ENCODE data around the gene RHAG. TPM values are rescaled to one million over a fixed set of nuclear protein-coding genes. Genes with fewer than 3 reads are reported as not detected.

RHAG gene
- total and polyA plus RNA-seq, 4 experiments from 2014 or later = not detected

- ChIA-PET POLR2A (ENCODE audit: partially characterized antibody) (no interaction called here), CTCF (ENCODE audit: partially characterized antibody) (no interaction called here)
- no peaks in the 10 kb centered on the region for H3K4me1 ChIP-seq (ENCODE audit: insufficient read depth, low read length)
- DNase-seq = no peak
- no peaks in the 10 kb centered on the region for H3K36me3 ChIP-seq (ENCODE audit: insufficient read depth, low read length)
- H3K9me3 Mint-ChIP-seq = peaks cover 0 to 2% (median 0%) of the 10 kb centered on the region in 8 donors
- no peaks in the 10 kb centered on the region for H3K4me1 Mint-ChIP-seq
- no peak overlapping the region for H3K4me3 Mint-ChIP-seq
- intact Hi-C loops (cut with micrococcal nuclease) = no loop called here
- H3K9me3 ChIP-seq (ENCODE audit: control insufficient read depth in 1 of 2, low read length in 2 of 2) = no peaks in the 10 kb centered on the region
- H3K27ac Mint-ChIP-seq = no peak overlapping the region
- H3K36me3 Mint-ChIP-seq = no peaks in the 10 kb centered on the region
- peaks cover 0 to 6% of the 10 kb centered on the region in 2 donors for H3K27me3 Mint-ChIP-seq
- H3K4me3 ChIP-seq (ENCODE audit: low read length in 2 of 2) = no peak overlapping the region
- H3K27me3 ChIP-seq (ENCODE audit: insufficient read depth, low read length) = no peaks in the 10 kb centered on the region
- H3K27ac ChIP-seq (ENCODE audit: low read depth, low read length) = no peak overlapping the region
Measured at GRCh38 chr6:49563006-49563886, 73.4 kb downstream of the RHAG start.

DNA sequence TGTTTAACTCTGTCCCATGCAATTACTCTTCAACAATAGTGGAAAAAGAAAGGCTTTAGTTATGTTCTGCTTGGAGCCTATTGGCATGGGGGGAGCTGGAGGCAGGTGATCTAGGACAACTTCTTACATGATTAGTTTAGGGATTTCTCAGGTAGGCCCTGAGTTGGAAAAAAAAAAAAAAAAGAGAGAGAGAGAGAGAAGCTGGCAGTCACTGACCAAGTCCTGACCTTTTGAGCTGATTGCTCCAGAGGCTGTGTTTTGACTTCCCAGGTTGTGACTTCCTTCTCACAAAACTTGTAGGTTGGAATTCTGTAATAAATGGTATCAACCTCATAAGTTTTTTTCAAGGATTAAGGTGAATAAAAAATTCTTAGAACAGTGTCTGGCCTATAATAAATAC is 78.4 kb downstream of the RHAG start:
- no peak overlapping the region for H3K27ac ChIP-seq (ENCODE audit: low read depth, low read length)
- no peak for DNase-seq
- intact Hi-C loops (cut with micrococcal nuclease) = no loop called here
- CTCF ChIA-PET (ENCODE audit: partially characterized antibody) = interaction anchor here (1.0 kb wide), 1 partner anchor 26 kb away, joined by 3 read pairs; no protein-coding TSS in a partner anchor
- H3K27me3 ChIP-seq (ENCODE audit: insufficient read depth, low read length) = no peaks in the 10 kb centered on the region
- H3K27me3 Mint-ChIP-seq = peaks cover 3 to 7% of the 10 kb centered on the region in 2 donors
- H3K27ac Mint-ChIP-seq = no peak overlapping the region
- no peaks in the 10 kb centered on the region for H3K4me1 ChIP-seq (ENCODE audit: insufficient read depth, low read length)
- H3K9me3 Mint-ChIP-seq = no peaks in the 10 kb centered on the region
- no peaks in the 10 kb centered on the region for H3K36me3 ChIP-seq (ENCODE audit: insufficient read depth, low read length)
- H3K36me3 Mint-ChIP-seq = no peaks in the 10 kb centered on the region
- no peaks in the 10 kb centered on the region for H3K9me3 ChIP-seq (ENCODE audit: control insufficient read depth in 1 of 2, low read length in 2 of 2)
- POLR2A ChIA-PET (ENCODE audit: partially characterized antibody) = no interaction called here
- no peak overlapping the region for H3K4me3 Mint-ChIP-seq
- no peak overlapping the region for H3K4me3 ChIP-seq (ENCODE audit: low read length in 2 of 2)
- H3K4me1 Mint-ChIP-seq = no peaks in the 10 kb centered on the region

GRCh38 chr6:49557177-49557576 is 79.5 kb downstream of the RHAG start:
- no peaks in the 10 kb centered on the region for H3K4me1 ChIP-seq (ENCODE audit: insufficient read depth, low read length)
- Mint-ChIP-seq H3K9me3 (no peaks in the 10 kb centered on the region), H3K4me1 (no peaks in the 10 kb centered on the region), H3K27me3 (peaks cover 3 to 9% of the 10 kb centered on the region in 2 donors), H3K36me3 (no peaks in the 10 kb centered on the region), H3K4me3 (no peak overlapping the region), H3K27ac (no peak overlapping the region)
- H3K36me3 ChIP-seq (ENCODE audit: insufficient read depth, low read length) = no peaks in the 10 kb centered on the region
- H3K27ac ChIP-seq (ENCODE audit: low read depth, low read length) = no peak overlapping the region
- no peaks in the 10 kb centered on the region for H3K27me3 ChIP-seq (ENCODE audit: insufficient read depth, low read length)
- POLR2A ChIA-PET (ENCODE audit: partially characterized antibody) = no interaction called here
- CTCF ChIA-PET (ENCODE audit: partially characterized antibody) = interaction anchor here (0.9 to 1.0 kb wide), 2 partner anchors 13 to 25 kb away, joined by 3 to 5 read pairs; no protein-coding TSS in a partner anchor
- no peaks in the 10 kb centered on the region for H3K9me3 ChIP-seq (ENCODE audit: control insufficient read depth in 1 of 2, low read length in 2 of 2)
- DNase-seq = no peak
- intact Hi-C loops (cut with micrococcal nuclease) = no loop called here
- no peak overlapping the region for H3K4me3 ChIP-seq (ENCODE audit: low read length in 2 of 2)

DNA sequence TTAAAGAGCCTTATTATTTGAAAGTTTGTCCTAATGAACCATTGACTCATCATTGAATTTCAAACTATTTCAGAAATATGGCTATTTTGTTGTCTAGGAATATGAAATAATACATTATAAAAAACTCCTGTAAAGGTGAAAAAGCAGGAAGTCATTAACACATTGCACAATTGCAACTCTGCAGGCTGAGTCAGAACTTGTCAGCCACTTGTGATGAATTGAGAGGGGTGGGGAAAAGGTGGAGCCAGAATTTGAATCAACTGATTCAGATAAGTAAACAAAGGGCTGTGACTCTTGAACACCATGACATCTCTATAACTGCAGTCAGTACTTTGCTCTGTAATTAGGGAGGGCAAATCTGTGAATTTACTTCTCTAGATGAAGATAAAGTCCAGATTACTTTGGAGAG is 80.2 kb downstream of the RHAG start:
- CTCF ChIA-PET (ENCODE audit: partially characterized antibody) = no interaction called here
- peaks cover 3 to 14% of the 10 kb centered on the region in 2 donors for H3K27me3 Mint-ChIP-seq
- Histone ChIP-seq H3K4me1 (ENCODE audit: insufficient read depth, low read length) (peaks cover 4% of the 10 kb centered on the region), H3K4me3 (ENCODE audit: low read length in 2 of 2) (no peak overlapping the region), H3K9me3 (ENCODE audit: control insufficient read depth in 1 of 2, low read length in 2 of 2) (no peaks in the 10 kb centered on the region), H3K27me3 (ENCODE audit: insufficient read depth, low read length) (no peaks in the 10 kb centered on the region), H3K27ac (ENCODE audit: low read depth, low read length) (no peak overlapping the region), H3K36me3 (ENCODE audit: insufficient read depth, low read length) (no peaks in the 10 kb centered on the region)
- H3K27ac Mint-ChIP-seq = no peak overlapping the region
- no peak overlapping the region for H3K4me3 Mint-ChIP-seq
- H3K36me3 Mint-ChIP-seq = no peaks in the 10 kb centered on the region
- H3K9me3 Mint-ChIP-seq = no peaks in the 10 kb centered on the region
- POLR2A ChIA-PET (ENCODE audit: partially characterized antibody) = no interaction called here
- intact Hi-C loops (cut with micrococcal nuclease) = no loop called here
- H3K4me1 Mint-ChIP-seq = peaks cover 5 to 6% (median 5%) of the 10 kb centered on the region in 4 donors
- no peak for DNase-seq

DNA sequence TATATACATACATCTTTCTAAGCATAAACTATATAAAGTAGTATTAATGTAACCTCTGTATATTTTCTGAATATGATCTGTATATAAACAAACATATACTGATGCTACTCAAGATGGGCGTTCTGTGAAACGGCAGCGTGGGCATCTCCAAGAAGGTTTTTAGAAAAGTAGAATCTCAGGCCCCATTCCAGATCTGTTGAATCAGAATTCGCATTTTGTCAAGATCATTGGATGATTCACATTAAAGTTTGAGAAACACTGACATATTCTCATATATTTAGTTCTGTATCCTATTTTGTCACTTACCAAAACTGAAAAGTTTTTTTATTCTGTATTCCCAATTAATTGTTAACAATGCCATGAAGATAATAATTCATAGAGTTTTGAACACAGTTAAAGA is 80.7 kb downstream of the RHAG start:
- CTCF ChIA-PET (ENCODE audit: partially characterized antibody) = no interaction called here
- Mint-ChIP-seq H3K9me3 (no peaks in the 10 kb centered on the region), H3K4me1 (peaks cover 6 to 10% (median 9%) of the 10 kb centered on the region in 4 donors), H3K4me3 (no peak overlapping the region), H3K27ac (no peak overlapping the region), H3K36me3 (no peaks in the 10 kb centered on the region), H3K27me3 (peaks cover 3 to 15% of the 10 kb centered on the region in 2 donors)
- Histone ChIP-seq H3K4me3 (ENCODE audit: low read length in 2 of 2) (no peak overlapping the region), H3K36me3 (ENCODE audit: insufficient read depth, low read length) (no peaks in the 10 kb centered on the region), H3K4me1 (ENCODE audit: insufficient read depth, low read length) (peaks cover 9% of the 10 kb centered on the region), H3K9me3 (ENCODE audit: control insufficient read depth in 1 of 2, low read length in 2 of 2) (no peaks in the 10 kb centered on the region), H3K27ac (ENCODE audit: low read depth, low read length) (no peak overlapping the region), H3K27me3 (ENCODE audit: insufficient read depth, low read length) (no peaks in the 10 kb centered on the region)
- POLR2A ChIA-PET (ENCODE audit: partially characterized antibody) = no interaction called here
- intact Hi-C loops (cut with micrococcal nuclease) = no loop called here
- no peak for DNase-seq

Other genes starting within 250 kb of the RHAG start
- 10 to 100 TPM; 14.5 to 15.4 TPM for gene MMUT, start 173.6 kb downstream of the RHAG start, total RNA-seq
- 10 to 100 TPM in 1 of 2 donors, 1 to 10 TPM in 1; 9.1 to 13.5 TPM for gene MMUT, start 173.6 kb downstream of the RHAG start, polyA plus RNA-seq
- gene CENPQ, start 173.5 kb downstream of the RHAG start, total RNA-seq = 1 to 10 TPM; 5.2 to 5.8 TPM
- 1 to 10 TPM; 4.3 to 5.6 TPM for gene CENPQ, start 173.5 kb downstream of the RHAG start, polyA plus RNA-seq
- not detected for gene GLYATL3, start 136.9 kb downstream of the RHAG start, total RNA-seq
- not detected for gene GLYATL3, start 136.9 kb downstream of the RHAG start, polyA plus RNA-seq
- gene C6orf141, start 86.2 kb downstream of the RHAG start, total RNA-seq = not detected
- gene C6orf141, start 86.2 kb downstream of the RHAG start, polyA plus RNA-seq = not detected
- not detected for gene CRISP2, start 76.7 kb upstream of the RHAG start, total RNA-seq
- not detected for gene CRISP2, start 76.7 kb upstream of the RHAG start, polyA plus RNA-seq
- gene CRISP3, start 107.5 kb upstream of the RHAG start, total RNA-seq = not detected
- not detected for gene CRISP3, start 107.5 kb upstream of the RHAG start, polyA plus RNA-seq
- gene PGK2, start 150.4 kb upstream of the RHAG start, total RNA-seq = not detected
- gene PGK2, start 150.4 kb upstream of the RHAG start, polyA plus RNA-seq = not detected
- not detected for gene CRISP1, start 229.7 kb upstream of the RHAG start, total RNA-seq
- not detected for gene CRISP1, start 229.7 kb upstream of the RHAG start, polyA plus RNA-seq